Renal cortex interstitium (tissue), 11 donors: ENCODE measurements around the gene LATS1. TPM values are rescaled to one million over a fixed set of nuclear protein-coding genes. Genes with fewer than 3 reads are reported as not detected.
"Not testable (repeated sequence)": the region's sequence is repeated elsewhere in the genome, so short reads cannot be mapped to it uniquely, and the experiment has no call there.

Experiments used
- DNase-seq, 11 donors: peaks; one replicate each; pipeline ENCODE4 v3.0.0-alpha.2; 2013; ENCODE audit warnings: low read depth in 9 of 11, low spot score in 4 of 11; ENCODE audit errors: extremely low read depth in 1 of 11
- polyA plus RNA-seq, 3 donors: library from polyadenylated mRNA; unstranded; fragments of 120-200 nt; gene quantifications; one replicate each; pipeline ENCODE4 v1.2.1, GENCODE V29; 2013; ENCODE audit not compliant: insufficient read length in 3 of 3

Gene LATS1
- polyA plus RNA-seq, 3 donors = 28.8 to 38.0 (median 31.7) TPM

DNA sequence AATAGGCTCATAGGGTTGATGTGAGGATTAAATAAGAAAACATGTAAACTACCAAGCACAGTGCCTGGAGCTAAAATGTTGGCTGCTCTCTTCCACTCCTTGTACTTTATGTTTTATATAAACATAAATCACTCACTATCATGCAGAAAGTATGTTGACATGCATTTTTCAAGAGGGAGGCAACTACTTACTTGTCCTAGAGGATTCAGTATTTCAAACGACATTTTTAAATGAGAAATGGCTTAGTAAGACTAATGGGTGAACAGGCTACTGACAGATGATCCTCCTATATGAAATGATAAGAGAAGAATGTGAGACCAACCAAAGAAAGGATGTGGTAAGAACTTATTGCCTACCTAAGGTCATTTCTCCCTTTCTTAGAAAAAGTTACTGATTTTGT lies 21.0 kb downstream of the LATS1 start:
- no peak for DNase-seq

DNA sequence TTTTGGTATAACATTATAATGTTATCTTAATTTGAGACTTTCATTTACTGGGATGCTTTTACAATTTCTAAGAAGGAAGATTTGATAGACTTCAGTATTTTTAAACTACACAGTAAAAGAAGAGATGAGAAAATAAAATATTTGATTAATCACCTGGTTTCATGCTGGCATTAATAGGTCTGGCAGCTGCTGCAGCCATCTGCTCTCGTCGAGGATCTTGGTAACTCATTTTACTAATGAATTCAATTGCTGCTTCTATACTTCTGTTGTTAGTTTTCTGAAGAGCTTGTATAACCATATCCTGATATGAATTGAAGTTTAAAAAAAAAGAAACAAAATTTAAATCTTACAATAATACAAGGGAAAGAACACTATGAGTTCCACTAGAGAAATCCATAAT lies 23.0 kb downstream of the LATS1 start:
- no peak for DNase-seq

DNA sequence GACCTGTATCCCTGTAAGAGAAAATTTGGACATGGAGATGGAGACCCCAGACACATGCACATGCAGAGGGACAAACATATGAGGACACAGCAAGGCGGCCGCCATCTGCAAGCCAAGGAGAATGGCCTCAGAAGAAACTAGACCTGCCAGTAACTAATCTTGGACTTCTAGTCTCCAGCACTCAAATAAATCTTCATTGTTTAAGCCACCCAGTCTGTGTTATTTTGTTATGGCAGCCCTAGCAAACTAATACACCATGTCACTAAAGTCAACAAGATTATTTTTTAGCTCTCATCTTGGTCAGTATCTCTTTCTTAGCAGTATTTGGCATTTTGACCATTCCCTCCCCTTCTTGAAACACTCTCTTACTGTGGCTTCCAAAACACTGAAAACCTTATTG lies 26.7 kb downstream of the LATS1 start:
- DNase-seq = no peak

DNA sequence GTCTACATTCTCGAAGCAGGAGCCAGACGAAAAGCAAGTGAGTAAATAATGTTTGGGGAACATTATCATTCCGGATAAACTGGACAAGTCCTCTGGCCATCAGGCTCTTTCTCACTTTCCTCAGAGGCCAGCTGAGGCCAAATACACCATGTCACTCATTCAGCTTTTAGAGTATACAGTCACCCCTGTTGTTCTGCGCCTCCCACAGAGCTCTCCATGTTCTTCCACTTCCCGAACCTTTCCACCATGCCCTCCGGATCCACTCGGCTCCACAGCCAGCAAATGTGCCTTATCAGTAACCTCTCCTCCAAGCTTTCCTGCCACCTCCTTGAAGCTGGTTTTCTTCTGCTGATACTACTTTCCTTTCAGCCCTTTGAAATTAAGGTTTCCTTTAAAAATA lies 31.7 kb downstream of the LATS1 start:
- no peak for DNase-seq

DNA sequence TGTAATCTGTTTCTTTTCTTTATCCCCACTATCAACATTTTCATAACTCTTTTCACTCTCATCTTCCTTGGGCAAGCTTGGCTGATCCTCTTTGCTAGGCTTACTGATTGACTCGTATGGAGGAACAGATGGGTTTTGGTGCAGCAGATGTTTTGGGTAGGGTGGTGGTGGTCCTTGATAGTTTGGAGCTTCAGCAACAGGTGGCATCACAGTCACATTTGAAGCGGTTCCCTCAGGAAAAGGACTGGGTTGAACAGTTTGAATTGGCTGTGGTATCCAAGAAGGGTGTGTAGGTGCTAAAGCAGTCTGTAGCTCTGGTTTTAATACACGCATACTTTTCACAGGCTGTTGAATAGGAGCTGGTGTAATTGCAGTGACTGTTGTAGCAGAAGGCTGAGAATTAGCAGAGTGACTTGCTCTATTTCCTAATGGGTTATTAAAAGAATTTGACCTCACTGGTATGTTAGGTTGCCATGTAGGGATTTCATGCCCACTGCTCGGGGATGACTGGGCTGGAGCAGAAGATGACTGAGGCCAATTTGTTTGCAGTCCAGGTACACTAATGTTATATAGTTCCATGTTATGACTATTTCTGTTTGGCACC lies 34.5 kb downstream of the LATS1 start:
- no peak for DNase-seq

DNA sequence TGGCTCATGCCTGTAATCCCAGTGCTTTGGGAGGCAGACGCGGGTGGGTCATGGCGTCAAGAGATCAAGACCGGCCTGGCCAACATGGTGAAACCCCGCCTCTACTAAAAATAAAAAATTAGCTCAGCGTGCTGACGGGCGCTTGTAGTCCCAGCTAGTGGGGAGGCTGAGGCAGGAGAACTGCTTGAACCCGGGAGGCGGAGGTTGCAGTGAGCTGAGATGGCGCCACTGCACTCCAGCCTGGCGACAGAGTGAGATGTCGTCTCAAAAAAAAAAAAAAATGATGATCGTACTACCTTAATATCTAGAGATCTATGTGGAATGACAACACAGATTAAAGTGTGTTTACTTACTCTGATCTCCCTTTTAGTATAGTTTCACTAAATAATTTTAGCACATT lies 36.1 kb downstream of the LATS1 start:
- DNase-seq = not testable (repeated sequence)

DNA sequence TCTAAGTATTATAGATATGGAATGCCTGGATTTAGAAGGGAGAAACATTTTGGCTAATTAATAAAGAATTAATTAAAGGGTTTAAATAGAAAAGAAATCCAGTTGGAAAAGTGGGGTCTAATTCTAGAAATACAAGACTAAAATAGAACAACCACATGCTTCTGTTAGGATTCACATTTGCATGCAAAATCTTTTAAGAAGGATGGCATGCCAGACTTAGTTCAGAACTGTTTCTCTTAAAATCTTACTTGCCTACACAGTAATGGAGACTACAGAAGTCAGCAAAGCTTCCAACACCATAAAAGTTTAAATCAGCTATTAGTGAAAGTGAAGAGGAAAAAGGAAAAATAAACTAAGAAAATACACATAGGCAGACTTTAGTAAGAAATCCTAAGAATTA lies 36.7 kb downstream of the LATS1 start:
- no peak for DNase-seq

DNA sequence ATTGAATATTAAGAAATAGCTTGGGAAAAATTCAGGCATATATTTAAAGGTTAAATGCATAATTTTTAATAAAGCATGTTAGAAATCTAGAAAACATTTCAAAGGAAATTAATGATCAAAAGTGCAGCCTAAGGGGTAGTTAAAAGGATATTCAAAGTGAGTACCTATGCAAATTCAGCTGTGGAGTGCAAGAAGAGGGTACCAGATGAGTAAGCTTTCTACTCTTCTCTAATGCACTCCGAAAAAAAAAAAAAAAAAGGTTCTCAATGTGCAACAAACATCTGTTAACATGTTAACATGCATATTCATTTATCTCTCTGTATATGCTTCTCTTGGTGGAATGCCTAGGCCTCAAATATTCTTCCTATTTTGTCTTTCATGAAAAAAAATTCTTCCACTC lies 37.4 kb downstream of the LATS1 start:
- no peak for DNase-seq

DNA sequence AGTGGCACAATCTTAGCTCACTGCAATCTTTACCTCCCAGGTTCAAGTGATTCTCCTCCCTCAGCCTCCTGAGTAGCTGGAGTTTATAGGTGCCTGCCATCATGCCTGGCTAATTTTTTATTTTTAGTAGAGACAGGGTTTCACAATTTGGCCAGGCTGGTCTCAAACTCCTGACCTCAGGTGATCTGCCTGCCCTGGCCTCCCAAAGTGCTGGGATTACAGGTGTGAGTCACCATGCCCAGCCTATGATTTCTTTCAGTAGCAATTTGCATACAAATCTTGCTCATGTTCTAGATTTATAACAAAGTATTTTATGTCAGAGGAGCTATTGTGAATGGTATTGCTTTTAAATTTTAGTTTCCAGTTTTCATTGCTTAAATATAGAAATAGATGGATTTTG lies 45.6 kb downstream of the LATS1 start:
- not testable (repeated sequence) for DNase-seq

DNA sequence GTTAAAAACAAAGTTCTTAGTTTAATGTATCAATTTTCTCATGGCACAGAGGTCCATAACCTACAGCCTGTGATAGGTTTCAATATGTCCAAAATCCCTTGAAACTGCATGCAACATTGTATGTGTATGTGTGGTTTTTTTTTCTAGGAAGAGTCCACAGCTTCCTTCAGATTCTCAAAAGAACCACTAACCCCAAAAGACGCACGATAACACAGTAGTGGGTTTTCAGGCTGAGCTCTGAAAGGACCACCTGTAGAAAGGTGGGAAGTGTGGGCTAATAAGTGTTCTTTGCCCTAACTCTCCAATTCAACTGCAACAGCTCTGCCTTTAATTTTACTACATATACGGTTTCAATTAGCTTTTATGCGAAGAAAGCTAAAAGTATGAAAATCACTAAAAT lies 57.9 kb downstream of the LATS1 start:
- no peak for DNase-seq

DNA sequence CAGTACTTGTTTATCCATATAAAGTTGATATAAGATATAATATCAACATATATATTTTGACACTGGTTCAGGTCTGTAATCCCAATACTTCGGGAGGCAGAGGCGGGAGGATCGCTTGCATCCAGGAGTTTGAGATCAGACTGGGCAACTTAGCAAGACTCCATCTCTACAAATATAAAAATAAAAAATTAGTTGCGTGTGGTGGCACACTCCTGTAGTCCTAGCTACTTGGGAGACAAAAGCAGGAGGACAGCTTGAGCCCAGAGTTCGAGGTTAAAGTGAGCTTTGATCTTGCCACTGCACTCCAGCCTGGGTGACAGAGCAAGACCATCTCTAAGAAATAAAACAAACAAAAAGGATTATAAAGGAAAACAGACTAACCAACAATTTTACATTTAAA lies 60.5 kb downstream of the LATS1 start:
- no peak for DNase-seq

DNA sequence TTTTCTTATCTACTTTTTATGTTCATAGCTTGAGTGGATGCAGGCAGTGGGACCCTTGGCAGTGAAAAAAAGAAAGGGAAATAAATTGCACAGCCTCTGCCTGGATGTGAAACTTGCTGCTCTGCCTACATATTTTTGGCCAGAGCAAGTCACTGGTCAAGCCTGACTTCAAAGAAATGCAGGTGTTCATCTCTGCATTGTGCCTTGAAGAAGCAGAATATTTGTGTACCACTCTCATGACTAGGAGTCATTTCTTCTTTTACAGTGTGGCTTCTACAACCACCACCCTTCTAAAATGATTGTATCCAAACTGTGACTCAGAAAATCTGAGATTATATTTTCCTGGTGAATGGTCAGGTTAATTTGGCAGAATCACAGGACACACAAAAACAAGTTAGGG lies 66.8 kb downstream of the LATS1 start:
- no peak for DNase-seq

DNA sequence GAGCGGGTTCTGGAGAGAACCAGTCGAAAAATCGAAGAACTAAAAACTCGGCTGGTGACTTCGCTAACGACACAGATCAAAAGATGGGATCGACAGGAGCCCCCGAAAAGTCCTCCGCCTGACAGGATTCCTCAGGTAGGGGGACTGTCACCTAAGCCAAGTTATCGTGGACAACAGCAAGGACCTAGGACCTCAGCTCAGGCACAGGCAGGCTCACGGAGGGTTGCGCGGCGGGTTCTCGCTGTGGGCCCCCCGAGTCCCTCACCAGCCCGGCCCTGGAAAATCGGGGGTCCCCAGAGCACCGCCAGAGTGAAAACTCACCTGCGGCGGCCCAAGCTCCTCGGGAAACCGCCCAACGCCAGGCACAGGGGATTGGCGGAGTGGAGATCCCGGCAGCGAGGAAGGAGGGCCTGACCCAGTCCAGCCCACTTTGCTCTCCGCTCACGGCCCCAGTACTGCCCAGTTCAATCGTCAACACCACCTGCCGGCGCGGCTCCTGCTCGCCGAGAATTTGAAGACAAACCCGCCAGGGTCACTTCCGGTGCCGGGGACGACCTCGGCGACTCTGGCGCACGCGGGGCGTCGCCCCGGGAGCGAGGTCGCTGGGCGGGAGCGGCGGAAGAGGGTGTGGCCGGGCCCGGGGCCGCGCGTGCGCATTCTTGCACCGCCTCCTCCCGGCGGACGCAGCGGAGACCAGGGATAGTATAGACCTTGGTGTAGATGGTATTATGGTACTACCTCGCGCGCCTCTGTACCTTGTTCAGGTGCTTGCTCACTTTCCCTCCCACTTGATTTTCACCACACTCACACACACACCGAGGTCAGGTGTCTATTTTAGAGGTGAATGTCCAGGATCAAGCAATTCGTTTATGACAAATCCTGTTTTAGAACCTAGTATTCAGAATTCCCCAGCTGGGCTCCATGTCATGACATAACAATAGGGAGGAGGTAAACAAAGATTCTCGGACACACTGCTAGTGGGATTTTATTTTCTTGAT lies 69.5 kb downstream of the LATS1 start, which contains the start of gene KATNA1:
Gene KATNA1, minus strand, starts transcription at position 567 of the 998 bp plus-strand sequence. CDS start 10,167 bp downstream, outside the sequence.
- DNase-seq = peak; percentile 48 to 76 (median 66)

DNA sequence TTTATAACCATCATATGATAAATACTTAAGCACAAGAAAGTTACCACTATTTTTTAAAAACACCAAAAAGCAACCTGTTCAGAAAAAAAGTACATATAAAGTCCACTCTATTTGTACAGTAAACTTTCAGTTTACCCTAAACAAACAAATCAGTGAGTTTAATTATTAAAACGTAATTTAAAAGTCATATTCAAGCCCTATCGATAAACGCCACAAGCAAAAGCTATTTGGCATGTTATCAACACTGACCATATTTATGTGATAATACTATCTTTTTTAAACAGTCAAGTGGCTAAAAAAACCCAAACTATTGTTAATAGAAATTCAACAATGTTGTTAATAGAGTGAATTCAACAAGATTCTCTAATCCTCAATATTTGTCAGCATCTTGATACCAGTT lies 71.3 kb downstream of the LATS1 start:
- no peak for DNase-seq

DNA sequence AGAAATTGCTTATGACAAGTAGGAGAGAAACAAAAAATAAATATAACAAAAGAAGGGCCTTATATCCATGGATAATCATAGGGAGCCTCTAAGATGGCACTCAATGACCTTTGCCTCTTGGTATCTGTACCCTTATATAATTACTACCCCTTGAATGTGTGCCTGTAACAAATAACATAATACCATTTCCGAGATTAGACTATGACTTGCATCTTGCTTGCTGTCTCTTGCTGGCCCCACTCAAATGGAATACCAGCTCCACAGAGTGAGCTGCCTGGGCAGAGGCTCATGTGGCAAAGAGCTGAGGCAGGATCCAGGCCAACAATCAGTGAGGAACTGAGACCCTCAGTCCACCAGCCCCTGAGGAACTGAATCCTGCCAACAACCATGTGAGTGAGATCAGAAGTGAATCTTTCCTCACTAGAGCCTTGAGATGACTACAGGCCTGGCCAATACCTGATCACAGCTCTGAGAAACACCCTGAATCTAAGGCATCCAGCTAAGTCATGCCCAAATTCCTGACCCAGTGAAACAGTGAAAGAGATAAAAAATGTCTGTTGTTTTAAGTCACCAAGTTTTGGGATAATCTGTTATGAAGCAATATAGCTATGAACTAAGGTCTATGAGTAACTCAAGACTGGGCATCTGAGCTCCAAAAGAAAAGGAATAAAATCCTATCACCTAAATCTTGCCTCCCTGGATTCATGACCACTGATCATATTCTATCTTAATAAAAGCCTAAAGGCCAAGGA lies 74.9 kb downstream of the LATS1 start:
- DNase-seq = no peak

DNA sequence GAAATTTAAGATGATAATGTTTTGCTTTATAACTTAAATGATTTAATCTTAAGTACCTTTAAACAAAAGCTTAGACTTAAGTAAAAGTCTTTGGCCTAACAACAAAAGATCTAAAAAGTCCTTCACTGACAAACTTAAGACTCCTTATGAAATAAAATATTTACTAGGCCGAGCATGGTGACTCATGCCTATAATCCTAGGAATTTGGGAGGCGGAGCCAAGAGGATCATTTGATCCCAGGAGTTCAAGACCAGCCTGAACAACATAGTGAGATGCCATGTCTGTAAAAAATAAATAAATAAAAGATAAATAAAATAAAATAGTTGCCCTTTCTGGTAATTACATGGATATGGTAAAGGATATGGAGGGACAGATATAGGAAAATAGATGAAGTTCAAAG lies 81.8 kb downstream of the LATS1 start:
- no peak for DNase-seq

DNA sequence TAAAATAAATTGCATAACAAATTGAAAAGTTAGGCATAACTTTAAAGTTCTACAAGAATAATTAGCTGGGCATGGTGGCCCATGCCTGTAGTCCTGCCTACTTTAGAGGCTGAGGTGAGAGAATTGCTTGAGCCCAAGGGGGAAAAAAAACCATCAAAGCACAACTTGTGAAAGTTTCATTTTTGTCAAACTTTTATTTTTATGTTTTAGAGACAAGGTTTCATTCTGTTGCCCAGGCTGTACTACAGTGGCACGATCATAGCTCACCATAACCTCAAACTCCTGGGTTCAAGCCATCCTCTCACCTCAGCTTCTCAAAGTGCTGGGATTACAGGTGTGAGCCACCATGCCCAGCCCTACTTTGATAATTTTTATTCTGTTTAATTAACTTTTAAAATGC lies 83.6 kb downstream of the LATS1 start:
- DNase-seq = no peak

DNA sequence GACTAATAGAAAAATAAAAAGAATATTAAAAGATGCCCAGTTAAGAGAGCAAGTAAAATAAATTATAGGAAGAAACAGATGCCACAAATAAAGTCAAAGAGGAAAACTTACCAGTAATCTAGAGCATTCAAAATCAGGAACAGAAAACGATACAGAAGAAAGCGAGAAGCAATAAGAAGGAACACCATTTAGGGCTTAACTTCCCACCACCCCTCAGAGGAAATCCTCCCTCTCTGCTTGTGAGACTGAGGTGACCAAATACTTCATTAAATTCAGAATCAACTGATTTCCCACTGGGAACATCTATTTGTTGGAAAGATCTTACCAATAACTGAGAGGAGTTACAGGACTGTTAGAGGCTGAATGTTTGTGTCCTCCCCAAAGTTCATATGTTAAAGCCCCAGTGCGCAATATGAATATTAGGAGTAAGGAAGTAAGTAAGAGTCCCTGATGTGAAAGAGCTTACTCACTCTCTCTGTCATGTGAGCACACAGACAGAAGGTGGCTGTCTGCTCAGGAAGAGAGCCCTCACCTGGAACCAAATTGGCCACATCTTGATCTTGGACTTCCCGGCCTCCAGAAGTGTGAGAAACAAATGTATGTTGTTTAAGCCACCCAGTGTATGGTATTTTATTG lies 88.9 kb downstream of the LATS1 start:
- DNase-seq = no peak

DNA sequence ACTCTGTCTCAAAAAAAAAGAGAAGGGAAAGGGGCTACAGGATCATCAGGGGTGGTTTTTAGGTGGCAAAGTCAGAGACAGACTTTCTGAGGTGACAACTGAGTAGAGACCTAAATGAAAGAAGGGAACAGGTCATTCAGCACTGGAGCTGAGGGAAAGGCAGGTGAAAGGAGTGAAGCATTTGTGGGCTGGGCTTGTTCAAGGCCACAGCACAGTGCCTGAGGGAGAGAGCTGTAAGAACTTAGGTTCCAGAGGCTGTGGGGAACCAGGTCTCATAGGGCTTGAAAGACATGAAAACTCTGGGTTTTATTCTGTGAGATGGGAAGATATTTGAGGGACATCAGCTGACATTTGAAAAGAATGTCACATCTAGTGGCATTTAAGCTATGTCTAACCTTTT lies 90.2 kb downstream of the LATS1 start:
- DNase-seq = no peak
